Neuronal stem cell (in vitro differentiated cells): ENCODE measurements around the gene DHX34.

Source experiments
- DNase-seq: peaks from one replicate; pipeline ENCODE4 v3.0.0-alpha.2; 2013; ENCODE audit warnings: low spot score
- H2AFZ ChIP-seq: one replicate; pipeline ENCODE4 v1.6.1; 2013; ENCODE audit warnings: mild to moderate bottlenecking, low read length, inconsistent platforms
- H2AK5ac ChIP-seq: 2 replicates; pipeline ENCODE4 v1.6.1; 2013; ENCODE audit warnings: low read depth, mild to moderate bottlenecking, inconsistent platforms, low read length, moderate library complexity, mixed read lengths
- H2BK120ac ChIP-seq: 2 replicates; pipeline ENCODE4 v1.6.1; 2013; ENCODE audit warnings: low read depth, mild to moderate bottlenecking, inconsistent platforms, low read length, moderate library complexity, mixed read lengths
- H2BK12ac ChIP-seq: one replicate; pipeline ENCODE4 v1.6.1; 2013; ENCODE audit warnings: low read length, inconsistent platforms
- H2BK15ac ChIP-seq: 2 replicates; pipeline ENCODE4 v1.6.1; 2013; ENCODE audit warnings: mild to moderate bottlenecking, low read length, inconsistent platforms, mixed read lengths
- H2BK5ac ChIP-seq: one replicate; pipeline ENCODE4 v1.6.1; 2013; ENCODE audit warnings: inconsistent platforms, mild to moderate bottlenecking, low read length, moderate library complexity
- H3K14ac ChIP-seq: one replicate; pipeline ENCODE4 v1.6.1; 2013; ENCODE audit warnings: low read length, inconsistent platforms
- H3K18ac ChIP-seq: 2 replicates; pipeline ENCODE4 v1.6.1; 2013; ENCODE audit warnings: low read length, inconsistent platforms
- H3K23ac ChIP-seq: 2 replicates; pipeline ENCODE4 v1.6.1; 2013; ENCODE audit warnings: low read depth, mild to moderate bottlenecking, mixed read lengths, low read length, inconsistent platforms; ENCODE audit not compliant: poor library complexity
- H3K27ac ChIP-seq: replicated peaks from 3 replicates; pipeline ENCODE4 v1.5.1; 2013; ENCODE audit warnings: low read length, inconsistent platforms
- H3K27me3 ChIP-seq, 3 experiments: 2 replicates each; pipeline ENCODE4 v1.6.1; 2013; ENCODE audit warnings: low read length in 3 of 3, mild to moderate bottlenecking in 2 of 3, inconsistent platforms in 1 of 3, low read depth in 1 of 3, mixed read lengths in 1 of 3, moderate library complexity in 1 of 3; ENCODE audit not compliant: control insufficient read depth in 3 of 3, insufficient read depth in 3 of 3
- H3K36me3 ChIP-seq, 2 donors: replicated peaks in 1 of 2; 2 replicates each; pipeline ENCODE4 v1.6.1; 2013; ENCODE audit warnings: low read length in 2 of 2; ENCODE audit not compliant: control insufficient read depth in 2 of 2, insufficient read depth in 2 of 2
- H3K4ac ChIP-seq: 2 replicates; pipeline ENCODE4 v1.6.1; 2013; ENCODE audit warnings: inconsistent platforms, mild to moderate bottlenecking, low read length, moderate library complexity
- H3K4me1 ChIP-seq, 2 donors: 1 replicate in 1 of 2; 2 replicates in 1 of 2; pipeline ENCODE4 v1.6.1; 2013; ENCODE audit warnings: low read length in 2 of 2, low read depth in 1 of 2; ENCODE audit not compliant: control insufficient read depth in 2 of 2, insufficient read depth in 1 of 2
- H3K4me2 ChIP-seq: one replicate; pipeline ENCODE4 v1.6.1; 2013; ENCODE audit warnings: mild to moderate bottlenecking, low read length, inconsistent platforms; ENCODE audit not compliant: insufficient read depth, poor library complexity, severe bottlenecking
- H3K4me3 ChIP-seq, 2 donors: 2 replicates each; pipeline ENCODE4 v1.5.1; 2013; ENCODE audit warnings: low read length in 2 of 2, mild to moderate bottlenecking in 2 of 2, inconsistent platforms in 1 of 2, moderate library complexity in 1 of 2
- H3K79me1 ChIP-seq: one replicate; pipeline ENCODE4 v1.6.1; 2013; ENCODE audit warnings: low read depth, mild to moderate bottlenecking, inconsistent platforms, low read length, moderate library complexity
- H3K9ac ChIP-seq: one replicate; pipeline ENCODE4 v1.6.1; 2013; ENCODE audit warnings: mild to moderate bottlenecking, low read depth, low read length, inconsistent platforms; ENCODE audit not compliant: poor library complexity
- H3K9me3 ChIP-seq, 2 donors: replicated peaks in 1 of 2; 2 replicates each; pipeline versions ENCODE3 to v1.6.1; 2013; ENCODE audit warnings: low read length in 2 of 2, mild to moderate bottlenecking in 2 of 2, inconsistent platforms in 1 of 2, low read depth in 1 of 2, mixed read lengths in 1 of 2, moderate library complexity in 1 of 2; ENCODE audit not compliant: control insufficient read depth in 2 of 2, insufficient read depth in 1 of 2
- H4K8ac ChIP-seq: one replicate; pipeline ENCODE4 v1.6.1; 2013; ENCODE audit warnings: low read depth, mild to moderate bottlenecking, inconsistent platforms, low read length, moderate library complexity
- H4K91ac ChIP-seq: one replicate; pipeline ENCODE4 v1.6.1; 2013; ENCODE audit warnings: low read length, low read depth, mild to moderate bottlenecking, inconsistent platforms; ENCODE audit not compliant: poor library complexity
- WGBS, 2 donors: extraction: QIAGEN DNeasy Blood & Tissue Kit; methylation state at CpG; one replicate each; pipeline ENCODE4 v1.1.7; 2013; ENCODE audit warnings: missing lambda C conversion rate in 2 of 2, mixed read lengths in 1 of 2; ENCODE audit not compliant: insufficient read length in 2 of 2, insufficient replicate concordance in 1 of 2; ENCODE audit errors: extremely low coverage in 2 of 2; 5-methylcytosine and 5-hydroxymethylcytosine counted together

Gene DHX34

GRCh38 chr19:47356900-47357299 is 7.8 kb downstream of the DHX34 start:
- H3K4me1 ChIP-seq = peaks cover 0 to 1% of the 10 kb centered on the region in 2 donors
- peaks cover 10% of the 10 kb centered on the region for H3K79me1 ChIP-seq
- H2BK15ac ChIP-seq = no peak overlapping the region
- H4K91ac ChIP-seq = no peak overlapping the region
- H3K18ac ChIP-seq = no peak overlapping the region
- H3K23ac ChIP-seq = no peak overlapping the region
- no peak overlapping the region for H2BK120ac ChIP-seq
- H3K14ac ChIP-seq = no peak overlapping the region
- peaks cover 2 to 6% of the 10 kb centered on the region in 2 donors for H3K9me3 ChIP-seq
- H3K4ac ChIP-seq = no peak overlapping the region
- no peaks in the 10 kb centered on the region for H3K27me3 ChIP-seq
- no peak overlapping the region for H2BK12ac ChIP-seq
- H3K27ac ChIP-seq = no peak overlapping the region
- no peak for DNase-seq
- H4K8ac ChIP-seq = no peak overlapping the region
- H2BK5ac ChIP-seq = no peak overlapping the region
- WGBS, 2 donors = no CpG with 5 or more reads among the region's 6 CpGs
- H3K36me3 ChIP-seq = peaks cover 60 to 96% of the 10 kb centered on the region in 2 donors
- no peak overlapping the region for H2AK5ac ChIP-seq
- H3K9ac ChIP-seq = no peak overlapping the region
- H3K4me3 ChIP-seq = no peak overlapping the region
- H2AFZ ChIP-seq = no peak overlapping the region
- no peak overlapping the region for H3K4me2 ChIP-seq

- no peak overlapping the region for H3K4me3 ChIP-seq
- no CpG with 5 or more reads among the region's 28 CpGs for WGBS, 2 donors
- peaks cover 2 to 6% of the 10 kb centered on the region in 2 donors for H3K9me3 ChIP-seq
- no peak overlapping the region for H4K8ac ChIP-seq
- H3K36me3 ChIP-seq = peaks cover 57 to 96% of the 10 kb centered on the region in 2 donors
- H2AK5ac ChIP-seq = no peak overlapping the region
- no peak overlapping the region for H3K9ac ChIP-seq
- peak overlapping the region; percentile 13 for H2BK5ac ChIP-seq
- H3K27me3 ChIP-seq = no peaks in the 10 kb centered on the region
- H3K14ac ChIP-seq = no peak overlapping the region
- H2BK15ac ChIP-seq = no peak overlapping the region
- peaks cover 10% of the 10 kb centered on the region for H3K79me1 ChIP-seq
- no peak overlapping the region for H2BK12ac ChIP-seq
- H3K23ac ChIP-seq = peak overlapping the region; percentile 75
- no peak overlapping the region for H3K27ac ChIP-seq
- no peak overlapping the region for H2AFZ ChIP-seq
- H3K4me1 ChIP-seq = no peaks in the 10 kb centered on the region
- H3K4me2 ChIP-seq = no peak overlapping the region
- no peak overlapping the region for H3K4ac ChIP-seq
- no peak overlapping the region for H2BK120ac ChIP-seq
- no peak overlapping the region for H3K18ac ChIP-seq
- H4K91ac ChIP-seq = no peak overlapping the region
- DNase-seq = no peak
Measured at GRCh38 chr19:47357788-47358680, 8.9 kb downstream of the DHX34 start.

GRCh38 chr19:47358936-47359335 is 9.8 kb downstream of the DHX34 start:
- no peak for DNase-seq
- H2AFZ ChIP-seq = no peak overlapping the region
- H2BK120ac ChIP-seq = no peak overlapping the region
- H3K4me3 ChIP-seq = no peak overlapping the region
- H4K91ac ChIP-seq = no peak overlapping the region
- no peak overlapping the region for H3K4ac ChIP-seq
- no peak overlapping the region for H2BK5ac ChIP-seq
- no CpG with 5 or more reads among the region's 6 CpGs for WGBS, 2 donors
- peak overlapping the region; percentile 38 for H3K14ac ChIP-seq
- no peak overlapping the region for H3K18ac ChIP-seq
- H3K4me1 ChIP-seq = peaks cover 0 to under 1% of the 10 kb centered on the region in 2 donors
- H3K9me3 ChIP-seq = peaks cover 2 to 6% of the 10 kb centered on the region in 2 donors
- no peak overlapping the region for H3K23ac ChIP-seq
- H3K36me3 ChIP-seq = peaks cover 56 to 97% of the 10 kb centered on the region in 2 donors
- H3K9ac ChIP-seq = no peak overlapping the region
- no peak overlapping the region for H2AK5ac ChIP-seq
- no peak overlapping the region for H3K27ac ChIP-seq
- no peak overlapping the region for H4K8ac ChIP-seq
- no peak overlapping the region for H2BK15ac ChIP-seq
- H3K27me3 ChIP-seq = no peaks in the 10 kb centered on the region
- no peak overlapping the region for H2BK12ac ChIP-seq
- peaks cover 5% of the 10 kb centered on the region for H3K79me1 ChIP-seq
- no peak overlapping the region for H3K4me2 ChIP-seq

GRCh38 chr19:47362321-47362720 is 13.2 kb downstream of the DHX34 start:
- H2AK5ac ChIP-seq = no peak overlapping the region
- H2BK12ac ChIP-seq = no peak overlapping the region
- H3K4ac ChIP-seq = no peak overlapping the region
- H2BK120ac ChIP-seq = no peak overlapping the region
- no peak for DNase-seq
- peaks cover 5% of the 10 kb centered on the region for H3K79me1 ChIP-seq
- no peak overlapping the region for H4K8ac ChIP-seq
- no peaks in the 10 kb centered on the region for H3K27me3 ChIP-seq
- no peak overlapping the region for H3K14ac ChIP-seq
- no CpG with 5 or more reads among the region's 21 CpGs for WGBS, 2 donors
- no peak overlapping the region for H3K18ac ChIP-seq
- no peak overlapping the region for H3K4me3 ChIP-seq
- H3K9me3 ChIP-seq = peaks cover 0 to 2% of the 10 kb centered on the region in 2 donors
- H2AFZ ChIP-seq = no peak overlapping the region
- H3K36me3 ChIP-seq = peaks cover 48 to 91% of the 10 kb centered on the region in 2 donors
- no peak overlapping the region for H3K9ac ChIP-seq
- H2BK15ac ChIP-seq = no peak overlapping the region
- no peak overlapping the region for H4K91ac ChIP-seq
- no peak overlapping the region for H2BK5ac ChIP-seq
- no peak overlapping the region for H3K4me2 ChIP-seq
- no peak overlapping the region for H3K23ac ChIP-seq
- H3K27ac ChIP-seq = no peak overlapping the region
- peaks cover 0 to 2% of the 10 kb centered on the region in 2 donors for H3K4me1 ChIP-seq
